NCI-H1105 (cell line): Measurements from ENCODE around the gene ACSL6.

ENCODE experiments used
- DNase-seq: peaks from one replicate; lab custom pipeline; 2025; lab: John Stamatoyannopoulos, UW

ACSL6 gene

GRCh38 chr5:131999441-132000240 is 11.8 kb downstream of the ACSL6 start:
- no peak for DNase-seq

GRCh38 chr5:131999041-131999440 is 12.4 kb downstream of the ACSL6 start:
- no peak for DNase-seq

GRCh38 chr5:131998431-131999040 is 12.9 kb downstream of the ACSL6 start:
- DNase-seq: no peak

- no peak for DNase-seq
These were observed 13.7 kb downstream of the ACSL6 start for GRCh38 chr5:131997727-131998117.

GRCh38 chr5:131997026-131997726 is 14.3 kb downstream of the ACSL6 start:
- DNase-seq: no peak

- no peak for DNase-seq
These were observed 15.0 kb downstream of the ACSL6 start for GRCh38 chr5:131996210-131997025.

- no peak for DNase-seq
These were observed 16.8 kb downstream of the ACSL6 start for GRCh38 chr5:131994533-131995226.

- no peak for DNase-seq
These were observed 17.4 kb downstream of the ACSL6 start for GRCh38 chr5:131994090-131994489.

- no peak for DNase-seq
These were observed 17.8 kb downstream of the ACSL6 start for GRCh38 chr5:131993676-131994075.

- no peak for DNase-seq
These were observed 19.1 kb downstream of the ACSL6 start for GRCh38 chr5:131992370-131992769.

GRCh38 chr5:131991593-131992324 is 19.7 kb downstream of the ACSL6 start:
- no peak for DNase-seq

- no peak for DNase-seq
These were observed 20.7 kb downstream of the ACSL6 start for GRCh38 chr5:131990716-131991115.

GRCh38 chr5:131988601-131989000 is 22.9 kb downstream of the ACSL6 start:
- DNase-seq: no peak

- DNase-seq: no peak
These were observed 24.2 kb downstream of the ACSL6 start for GRCh38 chr5:131987251-131987650.

GRCh38 chr5:131986161-131986912 is 25.1 kb downstream of the ACSL6 start:
- no peak for DNase-seq

GRCh38 chr5:131984956-131985665 is 26.3 kb downstream of the ACSL6 start:
- no peak for DNase-seq

- no peak for DNase-seq
These were observed 28.1 kb downstream of the ACSL6 start for GRCh38 chr5:131983244-131983771.

- DNase-seq: no peak
These were observed 29.9 kb downstream of the ACSL6 start for GRCh38 chr5:131981516-131981915.

- DNase-seq: no peak
These were observed 30.8 kb downstream of the ACSL6 start for GRCh38 chr5:131980696-131981095.
